ENCODE measurements around the gene PDE11A. TPM values are rescaled to one million over a fixed set of nuclear protein-coding genes. Genes with fewer than 3 reads are reported as not detected.

Gene PDE11A
- total RNA-seq, 1 experiment from 2014 or later, result 0.13 TPM

- Histone ChIP-seq H3K79me1 (ENCODE audit: insufficient read depth, low read depth, low read length, poor library complexity, severe bottlenecking) (no peaks in the 10 kb centered on the region), H3K79me2 (ENCODE audit: insufficient read depth, low read length) (no peaks in the 10 kb centered on the region), H2BK15ac (ENCODE audit: low read depth, low read length) (no peak overlapping the region), H3K4me1 (ENCODE audit: insufficient read depth, low read length) (no peaks in the 10 kb centered on the region), H3K18ac (ENCODE audit: insufficient read length, low read depth, low read length) (no peak overlapping the region), H2AK5ac (ENCODE audit: insufficient read length, low read length) (no peak overlapping the region), H4K8ac (replicated peaks; ENCODE audit: insufficient read length, low read depth, low read length) (no peak overlapping the region), H3K14ac (ENCODE audit: insufficient read depth, low read length) (no peak overlapping the region), H2BK20ac (ENCODE audit: low read depth, low read length, poor library complexity, severe bottlenecking) (no peak overlapping the region), H3K27ac (ENCODE audit: insufficient read length, low read depth, low read length) (no peak overlapping the region), H2BK120ac (ENCODE audit: low read depth, low read length, poor library complexity, severe bottlenecking) (no peak overlapping the region), H3K9ac (ENCODE audit: extremely low read depth, insufficient read length, low read length) (no peak overlapping the region), H4K20me1 (ENCODE audit: control insufficient read depth, insufficient read depth, insufficient read length) (no peaks in the 10 kb centered on the region), H3K9me3 (ENCODE audit: control insufficient read depth, low read depth, low read length) (no peaks in the 10 kb centered on the region), H4K5ac (ENCODE audit: insufficient read length, low read depth, low read length) (no peak overlapping the region), H3K56ac (ENCODE audit: insufficient read length, low read depth, low read length) (no peak overlapping the region), H2AFZ (ENCODE audit: low read length) (no peak overlapping the region), H3K4me2 (ENCODE audit: insufficient read depth, insufficient read length, low read length) (no peak overlapping the region), H3K4ac (ENCODE audit: low read depth, low read length) (no peak overlapping the region), H3K27me3 (ENCODE audit: insufficient read depth, low read length) (peaks cover 2% of the 10 kb centered on the region; the same call in 1 of the 2 replicates), H3T11ph (ENCODE audit: low read length) (no peak overlapping the region), H4K91ac (ENCODE audit: insufficient read length, low read depth, low read length) (no peak overlapping the region), H3K23me2 (ENCODE audit: insufficient read length, low read depth, low read length, poor library complexity, severe bottlenecking) (no peaks in the 10 kb centered on the region), H2BK12ac (ENCODE audit: insufficient read length, low read depth, low read length) (no peak overlapping the region), H2BK5ac (ENCODE audit: insufficient read length, low read length) (no peak overlapping the region), H3K23ac (ENCODE audit: insufficient read length, low read depth, low read length) (no peak overlapping the region)
- H3K4me3 Mint-ChIP-seq, result no peak overlapping the region
- no CpG with 5 or more reads among the region's 1 CpG for WGBS (ENCODE audit: extremely low coverage, insufficient read length, low lambda C conversion rate)
- H3K27ac Mint-ChIP-seq, result no peak overlapping the region
- H3K4me1 Mint-ChIP-seq, result peaks cover 14 to 20% of the 10 kb centered on the region in 2 experiments
- no peaks in the 10 kb centered on the region for H3K36me3 Mint-ChIP-seq (ENCODE audit: insufficient read depth in 1 of 3, low read depth in 3 of 3)
- no peak for DNase-seq
- no peaks in the 10 kb centered on the region; a peak in 2 of 5 replicates for H3K9me3 Mint-ChIP-seq
- no peak for TF ChIP-seq CTCF (conservative IDR thresholded peaks at IDR 0.05)
- H3K27me3 Mint-ChIP-seq (ENCODE audit: low read depth), result peaks cover 81% of the 10 kb centered on the region
Observed at GRCh38 chr2:177667626-177668025, 405.0 kb downstream of the PDE11A start.
